ENCODE results near the gene ZSWIM6.

ZSWIM6 gene

DNA sequence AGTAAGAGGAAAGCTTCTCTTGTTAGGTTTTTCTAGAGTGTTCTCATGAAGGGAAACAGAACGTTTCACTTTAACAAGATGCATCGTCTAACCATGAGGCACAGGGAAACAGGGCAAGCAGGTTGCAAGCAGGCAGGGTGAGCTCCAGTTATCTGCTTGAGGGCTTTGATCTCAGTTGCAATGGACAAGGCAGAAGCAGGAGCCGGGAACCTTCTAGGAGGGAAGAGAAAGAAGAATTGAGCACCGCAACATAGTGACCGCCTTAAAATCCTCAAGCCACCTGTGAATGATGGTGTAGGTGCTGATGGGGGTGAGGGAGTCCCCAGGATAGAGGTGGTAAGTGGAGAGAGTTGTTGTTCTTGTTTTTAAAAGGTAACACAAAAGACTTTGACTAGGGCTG lies 22.9 kb upstream of the ZSWIM6 start:
- no peak for DNase-seq
- Histone ChIP-seq H3K4me3 (ENCODE audit: low read depth, low read length) (no peak overlapping the region), H3K27me3 (no peaks in the 10 kb centered on the region), H3K36me3 (no peaks in the 10 kb centered on the region), H3K9me3 (no peaks in the 10 kb centered on the region), H3K4me1 (no peaks in the 10 kb centered on the region)
- TF ChIP-seq, protein P1, sequence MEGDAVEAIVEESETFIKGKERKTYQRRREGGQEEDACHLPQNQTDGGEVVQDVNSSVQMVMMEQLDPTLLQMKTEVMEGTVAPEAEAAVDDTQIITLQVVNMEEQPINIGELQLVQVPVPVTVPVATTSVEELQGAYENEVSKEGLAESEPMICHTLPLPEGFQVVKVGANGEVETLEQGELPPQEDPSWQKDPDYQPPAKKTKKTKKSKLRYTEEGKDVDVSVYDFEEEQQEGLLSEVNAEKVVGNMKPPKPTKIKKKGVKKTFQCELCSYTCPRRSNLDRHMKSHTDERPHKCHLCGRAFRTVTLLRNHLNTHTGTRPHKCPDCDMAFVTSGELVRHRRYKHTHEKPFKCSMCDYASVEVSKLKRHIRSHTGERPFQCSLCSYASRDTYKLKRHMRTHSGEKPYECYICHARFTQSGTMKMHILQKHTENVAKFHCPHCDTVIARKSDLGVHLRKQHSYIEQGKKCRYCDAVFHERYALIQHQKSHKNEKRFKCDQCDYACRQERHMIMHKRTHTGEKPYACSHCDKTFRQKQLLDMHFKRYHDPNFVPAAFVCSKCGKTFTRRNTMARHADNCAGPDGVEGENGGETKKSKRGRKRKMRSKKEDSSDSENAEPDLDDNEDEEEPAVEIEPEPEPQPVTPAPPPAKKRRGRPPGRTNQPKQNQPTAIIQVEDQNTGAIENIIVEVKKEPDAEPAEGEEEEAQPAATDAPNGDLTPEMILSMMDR (IDR thresholded peaks at IDR 0.05; ENCODE audit: low read depth, low read length): no peak

DNA sequence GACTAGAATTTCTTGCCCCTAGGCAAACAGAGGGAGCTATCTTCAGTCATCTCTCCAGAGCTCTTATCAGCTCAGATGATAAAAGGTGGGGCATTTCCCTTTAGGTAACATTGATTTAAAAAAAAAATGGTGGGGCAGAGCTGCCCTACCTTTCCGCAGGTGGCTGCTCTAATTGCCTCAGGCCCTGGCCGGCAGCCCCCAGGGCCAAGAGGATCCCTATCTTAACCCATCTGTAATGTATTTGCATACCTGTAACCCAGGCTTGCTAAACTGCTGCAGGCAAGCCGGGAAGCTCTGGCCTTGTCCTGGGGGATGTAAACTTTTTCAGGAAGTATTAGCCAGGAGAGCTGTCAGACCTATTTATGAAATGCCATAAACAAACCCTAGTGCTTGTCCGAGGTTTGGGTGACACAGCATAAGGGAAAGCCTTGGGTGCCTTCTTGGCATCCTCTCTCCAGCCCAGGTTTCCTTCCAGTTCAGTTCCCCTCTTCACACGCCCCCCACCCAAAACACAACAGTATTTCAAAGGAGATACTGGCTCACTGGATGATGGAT lies 20.9 kb upstream of the ZSWIM6 start:
- no peaks in the 10 kb centered on the region for H3K4me1 ChIP-seq
- no peak overlapping the region for H3K4me3 ChIP-seq (ENCODE audit: low read depth, low read length)
- no peaks in the 10 kb centered on the region for H3K27me3 ChIP-seq
- no peaks in the 10 kb centered on the region for H3K36me3 ChIP-seq
- no peak for DNase-seq
- TF ChIP-seq, protein P1 (IDR thresholded peaks at IDR 0.05; ENCODE audit: low read depth, low read length): no peak
- no peaks in the 10 kb centered on the region for H3K9me3 ChIP-seq

DNA sequence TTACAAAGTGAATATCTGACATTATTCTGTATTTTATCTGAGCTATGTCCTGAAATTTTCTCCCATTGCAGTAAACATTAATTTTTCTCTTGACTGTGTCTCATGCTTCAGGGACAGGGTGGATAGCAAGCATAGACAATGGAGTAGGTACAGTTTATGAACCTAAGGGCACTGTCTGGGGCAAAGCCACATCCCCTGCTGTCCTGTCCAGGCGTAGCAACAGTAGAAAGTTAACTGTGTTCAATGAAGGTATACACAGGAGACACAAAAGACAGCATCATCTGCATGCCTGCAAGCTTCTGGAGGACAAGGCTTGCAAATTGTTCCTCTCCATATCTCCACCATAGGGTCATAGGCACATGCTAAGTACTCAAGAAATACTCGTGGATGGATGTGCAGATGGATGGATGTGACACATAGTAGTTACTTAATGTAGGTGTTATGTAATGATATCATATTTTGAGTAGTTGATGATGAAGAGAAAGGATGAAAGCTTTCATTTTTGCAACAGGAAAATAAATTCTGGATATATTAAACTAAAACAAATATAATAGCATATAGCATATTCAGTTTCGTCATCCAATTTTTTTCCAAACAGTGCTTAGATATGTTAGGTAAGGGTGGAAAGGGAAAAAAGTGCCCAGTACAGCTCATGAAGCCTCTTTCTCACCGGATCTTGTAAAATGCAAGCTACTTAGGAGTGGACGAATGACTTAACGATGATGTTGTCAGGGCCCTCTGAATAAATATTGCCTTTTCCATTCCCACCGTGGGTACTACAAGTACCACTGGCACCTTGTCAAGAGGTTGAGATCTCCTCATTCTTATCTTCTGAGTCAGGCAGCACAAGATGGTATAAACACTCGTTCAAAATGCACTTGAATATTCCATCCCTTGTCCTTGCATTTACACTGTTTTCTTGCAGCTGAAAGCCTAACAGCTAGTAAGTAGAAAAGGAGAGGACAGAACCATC lies 19.9 kb upstream of the ZSWIM6 start:
- Histone ChIP-seq H3K27me3 (no peaks in the 10 kb centered on the region), H3K9me3 (no peaks in the 10 kb centered on the region), H3K4me1 (no peaks in the 10 kb centered on the region), H3K4me3 (ENCODE audit: low read depth, low read length) (no peak overlapping the region), H3K36me3 (no peaks in the 10 kb centered on the region)
- TF ChIP-seq, protein P1 (IDR thresholded peaks at IDR 0.05; ENCODE audit: low read depth, low read length): no peak
- DNase-seq: no peak

DNA sequence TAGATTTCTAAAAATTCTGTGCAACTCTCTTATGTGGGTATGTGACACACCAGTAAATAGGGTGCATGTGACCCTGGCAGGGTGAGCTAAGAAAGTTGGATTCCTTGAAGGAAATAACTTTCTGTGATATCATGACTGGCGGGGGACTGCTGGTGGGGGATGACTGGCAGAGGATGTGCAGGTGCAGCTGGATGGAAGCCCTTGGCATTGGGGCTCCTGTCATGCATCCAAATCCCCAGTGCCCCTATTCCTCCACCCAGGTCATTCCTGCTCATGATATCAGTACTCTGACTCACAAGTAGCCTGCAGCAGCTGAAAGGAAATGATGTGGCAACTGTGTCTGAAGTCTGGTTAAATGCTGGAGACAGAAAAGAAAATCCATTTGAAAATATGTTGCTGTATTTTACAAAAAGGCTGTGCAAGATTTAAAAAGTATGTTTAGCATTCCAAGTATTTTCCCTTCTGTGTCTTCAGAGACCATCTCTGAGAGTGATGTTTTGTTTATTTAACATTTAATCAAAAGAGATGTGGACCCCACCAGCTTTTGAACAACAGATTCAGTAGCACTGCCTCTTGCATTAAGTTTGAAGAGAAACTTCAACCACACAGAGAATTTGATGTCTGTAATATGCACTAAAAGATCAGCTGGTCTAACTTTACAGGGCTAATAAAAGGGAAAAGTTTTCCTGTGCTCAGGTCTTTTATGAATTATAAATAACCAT lies 17.9 kb upstream of the ZSWIM6 start:
- Histone ChIP-seq H3K4me1 (no peaks in the 10 kb centered on the region), H3K36me3 (no peaks in the 10 kb centered on the region), H3K27me3 (no peaks in the 10 kb centered on the region), H3K4me3 (ENCODE audit: low read depth, low read length) (no peak overlapping the region), H3K9me3 (no peaks in the 10 kb centered on the region)
- DNase-seq: peak; percentile 31
- TF ChIP-seq, protein P1 (IDR thresholded peaks at IDR 0.05; ENCODE audit: low read depth, low read length): no peak

DNA sequence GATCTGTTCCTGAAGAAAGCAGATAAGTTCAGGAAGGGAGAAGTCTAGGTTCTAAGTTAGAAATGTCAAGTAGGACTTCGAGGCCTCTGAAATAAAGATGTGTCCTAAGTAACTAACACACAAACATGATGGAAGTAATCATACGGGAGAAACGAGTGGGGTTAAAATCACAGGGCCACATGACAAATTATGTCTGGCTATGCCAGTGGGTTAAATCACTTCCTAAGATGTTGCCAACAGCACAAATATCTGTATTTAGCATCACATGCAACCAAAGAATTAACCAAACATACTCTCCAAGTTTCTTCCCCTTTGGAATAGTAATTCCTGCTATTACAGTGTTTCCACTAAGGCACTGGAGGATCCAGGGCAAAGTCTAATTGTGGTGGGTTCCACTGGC lies 13.7 kb upstream of the ZSWIM6 start:
- Histone ChIP-seq H3K9me3 (no peaks in the 10 kb centered on the region), H3K4me1 (no peaks in the 10 kb centered on the region), H3K4me3 (ENCODE audit: low read depth, low read length) (no peak overlapping the region), H3K27me3 (no peaks in the 10 kb centered on the region), H3K36me3 (no peaks in the 10 kb centered on the region)
- DNase-seq: no peak
- TF ChIP-seq, protein P1 (IDR thresholded peaks at IDR 0.05; ENCODE audit: low read depth, low read length): no peak

All from BE2C (cell line).